GM19351 (cell line): ENCODE data around the gene FOXJ2.
"Not testable (repeated sequence)": the region's sequence is repeated elsewhere in the genome, so short reads cannot be mapped to it uniquely, and the experiment has no call there.

Experiments used
- ATAC-seq: cut with Tn5 transposase; IDR thresholded peaks from one replicate; pipeline ENCODE4 v1.9.1; 2021; ENCODE audit warnings: mild to moderate bottlenecking, moderate library complexity; ENCODE audit not compliant: unreplicated experiment

Gene FOXJ2

GRCh38 chr12:8032242-8033152 is at the start of gene FOXJ2:
Gene FOXJ2 (plus strand): TSS chr12:8032716. CDS start chr12:8039833, 7,117 bp downstream.
- ATAC-seq = peak; percentile 66

GRCh38 chr12:7983019-7983418 is 49.5 kb upstream of the FOXJ2 start:
- ATAC-seq = not testable (repeated sequence)

DNA sequence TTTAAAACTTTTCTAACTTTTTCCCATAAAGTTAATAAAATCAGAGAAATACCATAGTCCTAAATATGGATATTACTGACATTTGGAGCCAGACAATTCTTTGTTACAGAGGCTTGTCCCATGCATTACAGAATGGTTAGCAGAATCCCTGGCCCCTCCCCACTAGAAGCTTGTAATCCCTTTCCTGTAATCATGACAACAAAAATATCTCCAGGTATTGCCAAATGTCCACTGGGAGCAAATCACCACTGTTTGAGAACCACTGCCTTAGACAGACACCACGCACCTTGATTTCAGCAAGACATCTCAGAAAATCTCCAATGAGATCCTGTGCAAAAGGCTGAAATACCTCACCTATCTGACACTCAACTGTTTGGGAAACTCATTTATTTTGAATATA is 49.1 kb upstream of the FOXJ2 start:
- ATAC-seq = not testable (repeated sequence)

DNA sequence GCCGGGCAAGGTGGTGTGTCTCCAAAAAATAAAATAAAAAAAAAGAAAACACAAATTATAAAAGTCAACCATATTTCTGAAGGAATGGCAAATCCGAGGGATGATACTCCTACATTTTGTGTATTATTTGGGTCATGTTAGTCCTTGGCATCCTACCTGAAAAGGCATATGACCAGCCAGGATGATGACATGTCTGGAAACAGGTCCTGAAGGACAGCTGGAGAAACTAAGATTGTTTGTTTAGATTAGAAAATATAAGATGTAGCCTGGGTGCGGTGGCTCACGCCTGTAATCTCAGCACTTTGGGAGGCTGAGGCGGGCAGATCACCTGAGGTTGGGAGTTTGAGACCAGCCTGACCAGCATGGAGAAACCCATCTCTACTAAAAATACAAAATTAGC is 47.6 kb upstream of the FOXJ2 start:
- ATAC-seq = no peak

- ATAC-seq = no peak
Measured at GRCh38 chr12:7985802-7986418, 46.6 kb upstream of the FOXJ2 start.

DNA sequence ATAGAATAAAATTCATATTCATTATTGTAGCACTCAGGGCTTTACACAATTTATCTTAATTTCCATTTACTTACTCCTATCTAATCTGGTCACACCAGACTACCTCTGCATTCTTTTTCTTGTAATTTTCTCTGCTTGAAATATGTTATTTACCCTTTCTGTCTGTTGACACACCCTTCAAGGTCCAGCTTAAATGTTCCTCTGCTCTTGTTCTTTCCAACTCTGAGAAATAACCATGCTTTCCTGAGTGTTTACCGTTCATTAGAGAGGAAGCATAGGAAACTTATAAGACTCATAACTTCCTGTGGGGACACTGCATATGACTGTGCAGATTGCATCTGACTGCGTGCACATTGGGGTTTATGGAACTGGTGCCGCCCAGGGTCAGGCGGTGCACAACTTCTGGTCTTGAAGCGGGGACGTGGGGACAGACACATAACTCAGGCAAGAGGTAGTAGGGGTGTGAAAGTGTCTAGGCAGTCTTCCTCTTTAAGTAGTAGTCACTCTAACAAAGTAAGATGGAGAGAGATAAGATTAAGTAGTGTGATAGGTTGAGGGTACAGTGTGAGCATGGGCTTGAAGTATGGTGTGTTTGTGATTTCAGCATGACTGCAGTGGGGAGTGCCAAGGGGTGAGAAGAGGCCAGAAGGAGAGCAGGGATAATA is 42.6 kb upstream of the FOXJ2 start:
- ATAC-seq = peak; percentile 73

DNA sequence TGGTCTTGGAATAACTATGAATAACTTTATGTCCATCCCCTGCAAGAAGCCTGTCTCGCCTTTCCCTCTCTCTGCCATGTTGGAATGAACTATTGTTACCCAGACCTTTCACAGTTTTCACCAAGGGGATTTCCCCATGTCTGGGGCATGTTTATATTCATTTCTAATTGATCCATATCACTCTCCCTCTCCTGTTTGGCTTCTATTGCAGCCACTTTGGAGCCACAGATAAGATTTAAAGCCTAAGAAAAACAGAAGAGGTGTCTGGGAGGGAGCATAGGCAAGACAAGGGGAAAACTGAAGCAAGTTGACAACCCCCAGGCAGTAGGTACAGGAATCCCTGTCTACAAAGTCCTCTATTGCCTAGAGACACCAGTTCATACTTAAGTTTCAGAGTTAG is 41.0 kb upstream of the FOXJ2 start:
- no peak for ATAC-seq

DNA sequence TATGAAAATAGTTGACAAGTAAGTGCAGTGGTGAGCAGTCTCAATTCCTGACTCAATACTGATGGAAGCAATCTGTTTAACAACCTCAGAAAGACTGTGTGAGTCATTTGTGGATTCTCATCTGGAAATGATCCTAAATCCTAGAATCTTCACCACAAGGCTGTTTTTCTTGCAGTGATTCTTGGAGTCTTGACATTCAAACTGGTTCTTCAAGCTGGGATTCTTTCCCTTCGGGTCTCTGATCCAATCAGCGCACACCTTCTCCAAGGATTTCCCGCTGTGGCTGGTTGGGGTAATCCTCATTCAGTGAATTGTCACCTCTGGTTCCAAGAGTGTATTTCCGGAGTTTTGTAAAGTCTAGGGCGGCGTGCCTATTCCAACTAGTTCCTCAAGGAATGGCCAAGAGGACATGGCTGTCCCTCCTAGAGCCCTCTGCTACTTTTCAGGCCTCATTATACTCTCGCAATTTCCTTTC is 37.7 kb upstream of the FOXJ2 start:
- no peak for ATAC-seq

- ATAC-seq = peak; percentile 99
Measured at GRCh38 chr12:7995266-7995963, 37.1 kb upstream of the FOXJ2 start.

DNA sequence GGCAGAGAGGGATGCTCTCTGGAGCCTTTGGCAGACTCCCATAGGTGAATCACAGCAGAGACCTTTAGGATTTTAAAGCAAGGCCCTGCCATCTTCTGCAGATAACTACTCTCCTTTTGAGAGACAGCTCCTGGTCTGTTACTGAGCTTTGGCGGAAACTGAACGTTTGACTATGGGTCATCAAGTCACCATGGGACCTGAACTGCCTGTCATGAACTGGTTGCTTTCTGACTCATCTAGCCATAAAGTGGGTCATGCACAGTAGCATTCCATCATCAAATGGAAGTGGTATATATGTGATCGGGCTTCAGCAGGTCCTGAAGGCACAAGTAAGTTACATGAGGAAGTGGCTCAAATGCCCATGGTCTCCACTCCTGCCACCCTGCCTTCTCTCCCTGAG is 31.7 kb upstream of the FOXJ2 start:
- ATAC-seq = not testable (repeated sequence)

GRCh38 chr12:8001496-8001895 is 31.0 kb upstream of the FOXJ2 start:
- ATAC-seq = not testable (repeated sequence)

GRCh38 chr12:8004897-8005296 is 27.6 kb upstream of the FOXJ2 start:
- ATAC-seq = not testable (repeated sequence)

- ATAC-seq = no peak
Measured at GRCh38 chr12:8011331-8011730, 21.2 kb upstream of the FOXJ2 start.

- no peak for ATAC-seq
Measured at GRCh38 chr12:8012651-8013309, 19.7 kb upstream of the FOXJ2 start.

GRCh38 chr12:8014836-8015235 is 17.7 kb upstream of the FOXJ2 start:
- no peak for ATAC-seq

- ATAC-seq = not testable (repeated sequence)
Measured at GRCh38 chr12:8018213-8018612, 14.3 kb upstream of the FOXJ2 start.

DNA sequence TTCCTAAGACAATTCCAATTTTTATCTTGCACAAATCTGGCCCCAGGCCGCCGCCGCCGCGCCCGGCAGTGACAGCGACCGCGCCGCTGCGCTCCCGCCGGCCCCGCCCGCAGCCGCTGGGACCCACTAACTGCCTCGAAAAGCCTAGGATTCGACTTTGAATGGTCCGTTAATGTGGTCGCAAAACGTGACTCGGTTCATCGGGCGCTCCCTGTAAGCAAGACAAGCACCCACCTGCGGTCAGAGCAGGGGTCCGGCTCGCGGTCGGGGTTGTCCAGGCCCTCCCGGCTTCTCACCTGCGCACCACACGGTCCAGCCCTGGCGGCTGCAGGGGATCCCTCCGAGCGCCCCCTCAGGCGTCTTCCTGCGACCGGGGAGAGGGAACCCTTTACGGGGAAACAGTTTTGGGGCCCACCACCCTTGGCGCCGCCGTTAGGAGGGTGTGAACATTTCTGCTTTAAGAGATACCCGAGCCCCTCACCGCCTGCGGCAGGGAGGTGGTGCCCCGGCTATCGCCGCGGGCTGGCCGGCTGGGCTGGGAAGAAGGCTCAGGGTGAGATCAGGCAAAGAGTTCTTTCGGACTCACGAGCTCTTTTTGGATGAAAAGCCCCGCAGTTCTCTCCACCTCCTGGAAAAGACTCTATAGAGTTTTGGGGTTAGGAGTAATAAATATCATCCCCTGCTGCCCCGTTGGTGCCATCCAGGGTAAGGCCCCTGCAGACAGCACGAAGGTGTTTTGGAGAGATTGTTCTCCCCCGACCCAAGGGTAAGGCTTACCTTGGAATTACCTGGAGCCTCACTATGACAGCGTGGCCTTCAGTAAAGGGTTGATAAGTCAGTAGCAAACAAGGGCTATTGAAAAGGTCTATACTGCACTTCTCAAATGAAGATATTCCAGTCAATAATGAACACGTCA is 13.6 kb upstream of the FOXJ2 start:
- no peak for ATAC-seq

DNA sequence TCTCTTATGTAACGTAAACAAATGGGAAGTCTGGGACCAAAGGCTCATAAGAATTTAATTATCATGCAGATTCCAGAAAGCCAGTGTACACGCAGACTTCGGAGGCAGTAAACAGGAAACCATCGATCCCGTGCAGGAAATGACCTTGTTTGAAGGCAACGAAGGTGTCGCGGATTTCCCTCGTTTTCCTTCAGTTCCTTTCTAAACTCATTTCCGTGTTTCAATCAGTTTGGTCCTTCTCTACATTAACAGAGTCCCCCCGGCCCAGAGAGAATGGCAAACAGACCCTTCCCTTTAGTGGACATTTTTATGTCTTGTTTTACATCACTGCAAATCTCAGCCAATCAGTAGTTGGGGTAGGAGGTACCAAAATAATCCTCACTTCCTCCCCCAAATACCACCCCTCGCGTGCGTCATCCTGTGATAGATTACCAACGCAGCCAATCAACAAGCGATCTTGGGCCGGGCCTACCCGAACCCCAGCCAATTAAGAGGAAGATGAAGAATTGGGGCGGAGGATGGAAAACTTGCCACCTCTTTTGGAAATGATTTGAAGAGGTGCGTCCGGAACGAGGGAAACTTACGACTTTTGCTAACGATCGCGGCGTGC is 6.1 kb upstream of the FOXJ2 start:
- peak; percentile 97 for ATAC-seq

DNA sequence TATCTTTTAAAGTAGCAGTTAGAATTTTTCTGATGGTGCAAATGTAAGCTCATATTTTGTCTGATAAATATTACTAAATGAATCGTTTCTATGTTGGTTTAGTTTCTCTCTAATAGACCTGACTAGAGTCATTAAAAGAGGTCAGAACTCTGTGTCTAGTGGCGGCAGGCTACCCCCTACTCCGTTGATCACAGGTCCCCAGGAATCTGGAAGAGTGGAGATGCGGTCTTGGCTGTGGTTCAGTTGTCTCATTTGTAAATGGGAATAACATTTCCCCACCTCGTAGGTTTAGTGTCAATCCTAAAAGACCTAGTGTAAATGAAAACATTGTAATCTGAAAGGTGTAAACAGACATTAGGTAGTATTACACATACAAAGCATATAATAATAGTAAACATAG is 4.7 kb upstream of the FOXJ2 start:
- ATAC-seq = no peak
